ENCODE results near the gene MELK. TPM values are rescaled to one million over a fixed set of nuclear protein-coding genes. Genes with fewer than 3 reads are reported as not detected.

Gene MELK
- total RNA-seq, 4 donors from 2014 or later = 0.29 TPM; not detected in 3

DNA sequence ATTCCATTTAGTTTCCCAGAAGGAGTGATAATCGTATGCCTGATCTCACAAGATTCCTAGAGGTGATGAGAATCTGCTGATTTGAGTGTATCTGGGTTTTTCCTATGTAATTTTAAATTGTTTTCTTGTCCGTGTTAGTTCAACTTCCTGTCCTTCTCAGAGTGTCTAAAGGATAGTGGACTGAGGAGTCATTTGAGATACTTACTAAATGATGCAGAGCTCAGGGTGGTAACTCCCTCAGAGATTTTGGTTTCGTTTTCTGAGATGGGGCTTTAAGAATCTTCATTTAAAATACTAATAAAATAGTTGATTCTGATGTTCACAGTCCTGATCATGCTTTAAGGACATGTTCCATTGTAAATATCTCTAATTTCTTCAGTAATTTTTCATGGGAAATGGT, 30.3 kb downstream of the MELK start:
- no peaks in the 10 kb centered on the region for H3K9me3 ChIP-seq
- TF ChIP-seq, protein P1, sequence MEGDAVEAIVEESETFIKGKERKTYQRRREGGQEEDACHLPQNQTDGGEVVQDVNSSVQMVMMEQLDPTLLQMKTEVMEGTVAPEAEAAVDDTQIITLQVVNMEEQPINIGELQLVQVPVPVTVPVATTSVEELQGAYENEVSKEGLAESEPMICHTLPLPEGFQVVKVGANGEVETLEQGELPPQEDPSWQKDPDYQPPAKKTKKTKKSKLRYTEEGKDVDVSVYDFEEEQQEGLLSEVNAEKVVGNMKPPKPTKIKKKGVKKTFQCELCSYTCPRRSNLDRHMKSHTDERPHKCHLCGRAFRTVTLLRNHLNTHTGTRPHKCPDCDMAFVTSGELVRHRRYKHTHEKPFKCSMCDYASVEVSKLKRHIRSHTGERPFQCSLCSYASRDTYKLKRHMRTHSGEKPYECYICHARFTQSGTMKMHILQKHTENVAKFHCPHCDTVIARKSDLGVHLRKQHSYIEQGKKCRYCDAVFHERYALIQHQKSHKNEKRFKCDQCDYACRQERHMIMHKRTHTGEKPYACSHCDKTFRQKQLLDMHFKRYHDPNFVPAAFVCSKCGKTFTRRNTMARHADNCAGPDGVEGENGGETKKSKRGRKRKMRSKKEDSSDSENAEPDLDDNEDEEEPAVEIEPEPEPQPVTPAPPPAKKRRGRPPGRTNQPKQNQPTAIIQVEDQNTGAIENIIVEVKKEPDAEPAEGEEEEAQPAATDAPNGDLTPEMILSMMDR (IDR thresholded peaks at IDR 0.05 in 4 of 5, conservative IDR thresholded peaks at IDR 0.05 in 1 of 5) = no peak
- TF ChIP-seq POLR2A (IDR thresholded peaks at IDR 0.05) = no peak
- no peaks in the 10 kb centered on the region for H3K4me1 ChIP-seq
- no peak overlapping the region for H3K27ac ChIP-seq
- H3K27me3 ChIP-seq = no peaks in the 10 kb centered on the region
- no peaks in the 10 kb centered on the region for H3K36me3 ChIP-seq
- intact Hi-C loops (cut with DNase I; ENCODE audit: low total_unique reads) (no loop called here), in situ Hi-C loops (cut with MboI; ENCODE audit: low sequenced_read_pairs in 4 of 4) (no loop called here)
- no peak overlapping the region for H3K4me3 ChIP-seq
- ATAC-seq (no peak), DNase-seq (no peak)

DNA sequence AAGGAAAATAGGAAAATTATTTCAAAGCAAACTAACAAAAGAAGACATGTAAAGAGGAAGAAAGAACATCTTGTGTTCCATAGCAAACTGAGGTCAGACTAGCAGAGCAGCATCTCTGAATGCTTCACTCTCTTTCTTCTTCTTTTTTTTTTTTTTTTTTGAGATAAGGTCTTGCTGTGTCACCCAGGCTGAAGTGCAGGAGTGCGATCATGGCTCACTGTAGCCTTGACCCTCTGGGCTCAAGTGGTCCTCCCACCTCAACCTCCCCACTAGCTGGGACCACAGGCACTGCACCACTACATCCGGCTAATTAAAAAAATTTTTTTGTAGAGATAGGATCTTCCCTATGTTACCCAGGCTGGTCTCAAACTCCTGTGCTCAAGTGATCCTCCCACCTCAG, 36.6 kb downstream of the MELK start:
- H3K27me3 ChIP-seq = no peaks in the 10 kb centered on the region
- H3K4me3 ChIP-seq = no peak overlapping the region
- DNase-seq (no peak), ATAC-seq (no peak)
- intact Hi-C loops (cut with DNase I; ENCODE audit: low total_unique reads) (no loop called here), in situ Hi-C loops (cut with MboI; ENCODE audit: low sequenced_read_pairs in 4 of 4) (no loop called here)
- no peaks in the 10 kb centered on the region for H3K36me3 ChIP-seq
- no peaks in the 10 kb centered on the region for H3K9me3 ChIP-seq
- no peak overlapping the region for H3K27ac ChIP-seq
- no peaks in the 10 kb centered on the region for H3K4me1 ChIP-seq
- TF ChIP-seq POLR2A (IDR thresholded peaks at IDR 0.05) = no peak
- TF ChIP-seq, protein P1 (IDR thresholded peaks at IDR 0.05 in 4 of 5, conservative IDR thresholded peaks at IDR 0.05 in 1 of 5) = no peak

DNA sequence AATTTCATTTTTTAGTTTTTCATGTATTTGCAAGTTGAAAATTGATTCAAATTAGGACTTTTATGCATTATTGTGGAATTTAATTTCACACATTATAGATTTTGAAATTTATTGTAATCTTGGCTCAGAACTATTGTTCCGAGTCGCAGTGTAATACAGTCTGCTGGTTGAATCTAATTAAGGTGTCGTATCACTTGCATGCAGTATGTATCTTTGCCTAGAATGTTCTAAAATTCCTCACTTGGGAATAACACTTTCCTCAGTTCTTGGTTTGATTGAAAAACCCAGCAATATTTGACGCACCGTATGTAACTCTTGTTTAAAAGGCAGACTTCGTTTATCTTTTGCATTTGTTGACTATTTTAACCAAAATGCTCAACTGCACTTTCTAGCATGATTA, 49.4 kb downstream of the MELK start:
- Histone ChIP-seq H3K36me3 (no peaks in the 10 kb centered on the region), H3K4me1 (no peaks in the 10 kb centered on the region), H3K27ac (no peak overlapping the region), H3K27me3 (no peaks in the 10 kb centered on the region), H3K9me3 (no peaks in the 10 kb centered on the region), H3K4me3 (no peak overlapping the region)
- no peak for DNase-seq
- no peak for TF ChIP-seq POLR2A (IDR thresholded peaks at IDR 0.05)
- TF ChIP-seq, protein P1 (IDR thresholded peaks at IDR 0.05 in 4 of 5, conservative IDR thresholded peaks at IDR 0.05 in 1 of 5) = no peak
- in situ Hi-C loops (cut with MboI; ENCODE audit: low sequenced_read_pairs in 4 of 4) = no loop called here
- ATAC-seq = no peak
- intact Hi-C loops (cut with DNase I; ENCODE audit: low total_unique reads) = no loop called here

DNA sequence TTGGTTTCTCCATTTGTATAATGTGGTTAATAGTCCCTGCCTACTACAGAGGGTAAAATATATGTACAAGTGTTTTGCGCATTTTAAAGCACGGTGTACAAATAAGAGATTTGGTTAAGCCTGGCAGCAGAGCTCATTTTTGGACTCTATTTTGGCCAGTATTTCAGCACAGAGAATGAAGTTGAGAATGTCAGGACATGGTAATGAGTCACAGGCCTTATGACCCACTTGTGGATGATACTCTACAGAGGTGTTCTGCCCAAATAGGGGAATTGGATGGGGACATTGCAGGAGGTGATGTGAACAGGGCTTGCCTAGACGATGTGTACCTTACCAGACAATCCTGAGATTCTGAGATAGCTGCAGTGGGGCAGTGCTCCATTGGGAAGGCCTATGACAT, 50.6 kb downstream of the MELK start:
- no peaks in the 10 kb centered on the region for H3K36me3 ChIP-seq
- ATAC-seq = no peak
- H3K27ac ChIP-seq = no peak overlapping the region
- no peaks in the 10 kb centered on the region for H3K27me3 ChIP-seq
- no peak for TF ChIP-seq POLR2A (IDR thresholded peaks at IDR 0.05)
- intact Hi-C loops (cut with DNase I; ENCODE audit: low total_unique reads) (no loop called here), in situ Hi-C loops (cut with MboI; ENCODE audit: low sequenced_read_pairs in 4 of 4) (no loop called here)
- H3K9me3 ChIP-seq = no peaks in the 10 kb centered on the region
- H3K4me1 ChIP-seq = no peaks in the 10 kb centered on the region
- no peak overlapping the region for H3K4me3 ChIP-seq
- DNase-seq = no peak

DNA sequence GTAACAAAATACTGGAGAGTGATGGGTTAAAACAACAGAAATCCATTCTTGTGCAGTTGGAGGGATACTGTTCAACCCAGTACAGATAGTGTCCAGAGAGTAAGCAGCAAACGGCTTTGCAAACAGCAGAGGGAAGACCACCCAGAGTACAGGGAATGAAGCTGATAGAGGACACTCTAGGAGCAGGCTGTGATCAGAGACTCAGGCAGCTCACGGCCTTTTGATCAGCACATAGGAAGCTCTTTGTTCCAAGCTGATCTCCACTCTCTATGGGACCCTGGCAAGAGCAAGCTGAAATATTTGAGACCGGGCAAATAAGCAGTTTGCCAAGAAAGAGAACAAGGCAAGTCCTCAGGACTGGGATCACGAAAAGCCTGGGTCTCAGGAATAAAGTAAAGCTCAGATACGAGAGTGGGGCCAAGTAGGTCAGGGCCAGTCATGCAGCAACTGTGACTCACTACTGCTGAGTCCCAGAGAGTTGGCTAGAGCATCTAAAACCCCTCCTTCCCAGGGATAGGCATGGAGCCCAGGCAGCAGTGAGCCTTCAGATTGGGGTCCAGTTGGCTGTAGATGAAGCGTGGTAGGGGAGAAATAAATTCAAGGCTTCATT, 52.4 kb downstream of the MELK start:
- Histone ChIP-seq H3K4me1 (no peaks in the 10 kb centered on the region), H3K36me3 (no peaks in the 10 kb centered on the region), H3K27ac (no peak overlapping the region), H3K4me3 (no peak overlapping the region), H3K9me3 (no peaks in the 10 kb centered on the region), H3K27me3 (no peaks in the 10 kb centered on the region)
- DNase-seq (peak in 1 of 2 donors; percentile 26), ATAC-seq (peak; percentile 69 to 71)
- intact Hi-C loops (cut with DNase I; ENCODE audit: low total_unique reads) (no loop called here), in situ Hi-C loops (cut with MboI; ENCODE audit: low sequenced_read_pairs in 4 of 4) (no loop called here)
- TF ChIP-seq, protein P1 (IDR thresholded peaks at IDR 0.05 in 4 of 5, conservative IDR thresholded peaks at IDR 0.05 in 1 of 5) = no peak
- no peak for TF ChIP-seq POLR2A (IDR thresholded peaks at IDR 0.05)

Data from gastrocnemius medialis (tissue), 4 donors.